Mucosa of descending colon (tissue), 3 donors: ENCODE measurements around the gene ITGAE. TPM values are rescaled to one million over a fixed set of nuclear protein-coding genes. Genes with fewer than 3 reads are reported as not detected.

Experiments
- ATAC-seq: fragments of 200-7000 bp; cut with Tn5 transposase; one replicate; pipeline ENCODE4 v1.9.1; 2020; ENCODE audit warnings: mild to moderate bottlenecking, moderate library complexity
- DNase-seq, 3 donors: peaks; one replicate each; pipeline ENCODE4 v3.0.0-alpha.2; 2020
- H3K36me3 ChIP-seq: fragments of 200-600 bp; one replicate; pipeline ENCODE4 v1.8.0; 2021; ENCODE audit warnings: low read depth, mild to moderate bottlenecking
- H3K4me1 ChIP-seq: fragments of 200-600 bp; one replicate; pipeline ENCODE4 v1.8.0; 2021; ENCODE audit warnings: low read depth, mild to moderate bottlenecking
- H3K4me3 ChIP-seq: fragments of 200-600 bp; one replicate; pipeline ENCODE4 v1.8.0; 2021; ENCODE audit warnings: mild to moderate bottlenecking
- H3K9me3 ChIP-seq: fragments of 200-600 bp; one replicate; pipeline ENCODE4 v1.8.0; 2021; ENCODE audit warnings: mild to moderate bottlenecking
- intact Hi-C, 2 donors: fragments of 100-400 bp; cut with DNase I in 1 of 2; cut with micrococcal nuclease in 1 of 2; formaldehyde crosslinking; loops; one replicate each; pipeline versions ENCODE4 v1.11.0 to v1.11.1; 2022; cut with DNase I, micrococcal nuclease
- total RNA-seq, 3 donors: library from RNA; stranded (reverse); fragmentation: NEBNext Ultra II Directional in 2 of 3; extraction: Animal tissue kit (Norgen Biotek cat#: 25700) in 2 of 3; gene quantifications; one replicate each; pipeline versions ENCODE4 v1.2.1 to v1.2.4, GENCODE V29; 2021 to 2023
- TF ChIP-seq, protein P1 (sequence below): fragments of 200-600 bp; IDR thresholded peaks from one replicate; pipeline ENCODE4 v1.8.0; 2022; ENCODE audit warnings: antibody characterized with exemption, mild to moderate bottlenecking
- donor health status: DM: no; HTN: no; CAD: no; lungs with moderate emphysema.
- donor health status: DM: no; HTN: no; CAD: no.
- donor health status: DM: no; HTN: yes; CAD: no.

Gene ITGAE
- total RNA-seq, 3 donors from 2014 or later, result 17.2 to 24.1 (median 17.6) TPM

DNA sequence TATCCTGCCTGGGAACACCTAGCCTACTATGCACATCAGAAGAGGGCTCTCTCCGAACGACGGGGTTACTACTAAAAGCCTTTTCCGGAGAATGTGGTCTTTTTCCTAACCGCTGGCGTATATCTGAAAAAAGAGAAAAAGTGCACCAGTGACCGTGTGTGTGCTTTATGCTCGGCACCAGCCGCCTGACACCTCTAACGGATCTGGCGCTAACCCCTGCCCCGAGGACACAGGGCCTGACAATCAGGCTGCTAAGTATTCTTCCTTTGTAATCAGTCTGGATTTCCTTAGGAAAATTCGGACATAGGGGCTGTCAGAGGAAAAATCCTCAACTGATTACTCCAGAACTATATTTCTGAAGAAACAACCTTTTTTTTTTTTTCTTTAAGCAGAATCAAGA, 13.4 kb upstream of the ITGAE start:
- H3K36me3 ChIP-seq, result no peaks in the 10 kb centered on the region
- no peaks in the 10 kb centered on the region for H3K9me3 ChIP-seq
- H3K4me1 ChIP-seq, result no peaks in the 10 kb centered on the region
- no peak overlapping the region for H3K4me3 ChIP-seq
- TF ChIP-seq, protein P1, sequence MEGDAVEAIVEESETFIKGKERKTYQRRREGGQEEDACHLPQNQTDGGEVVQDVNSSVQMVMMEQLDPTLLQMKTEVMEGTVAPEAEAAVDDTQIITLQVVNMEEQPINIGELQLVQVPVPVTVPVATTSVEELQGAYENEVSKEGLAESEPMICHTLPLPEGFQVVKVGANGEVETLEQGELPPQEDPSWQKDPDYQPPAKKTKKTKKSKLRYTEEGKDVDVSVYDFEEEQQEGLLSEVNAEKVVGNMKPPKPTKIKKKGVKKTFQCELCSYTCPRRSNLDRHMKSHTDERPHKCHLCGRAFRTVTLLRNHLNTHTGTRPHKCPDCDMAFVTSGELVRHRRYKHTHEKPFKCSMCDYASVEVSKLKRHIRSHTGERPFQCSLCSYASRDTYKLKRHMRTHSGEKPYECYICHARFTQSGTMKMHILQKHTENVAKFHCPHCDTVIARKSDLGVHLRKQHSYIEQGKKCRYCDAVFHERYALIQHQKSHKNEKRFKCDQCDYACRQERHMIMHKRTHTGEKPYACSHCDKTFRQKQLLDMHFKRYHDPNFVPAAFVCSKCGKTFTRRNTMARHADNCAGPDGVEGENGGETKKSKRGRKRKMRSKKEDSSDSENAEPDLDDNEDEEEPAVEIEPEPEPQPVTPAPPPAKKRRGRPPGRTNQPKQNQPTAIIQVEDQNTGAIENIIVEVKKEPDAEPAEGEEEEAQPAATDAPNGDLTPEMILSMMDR, result no peak
- intact Hi-C loops, result no loop called here
- ATAC-seq (no peak), DNase-seq (no peak)

DNA sequence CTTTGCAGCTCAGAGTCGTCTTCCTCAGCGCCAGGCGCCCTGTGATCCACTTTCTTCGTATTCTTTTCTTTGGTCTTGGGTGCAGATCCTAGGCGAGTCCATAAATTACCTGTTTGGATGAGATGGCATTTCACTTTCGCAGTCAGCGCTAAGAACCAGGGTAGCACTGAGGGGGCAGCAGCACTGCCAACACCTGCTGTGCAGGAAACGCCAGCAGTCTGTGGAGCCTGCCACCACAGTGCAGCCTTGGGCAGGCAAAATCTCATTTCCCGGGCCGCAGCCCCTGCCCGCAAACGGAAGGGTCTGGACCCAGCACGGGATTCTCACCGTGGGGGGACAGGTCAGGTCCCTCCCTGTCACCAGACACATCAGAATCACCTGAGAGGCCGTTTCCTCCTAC, 12.2 kb upstream of the ITGAE start:
- Histone ChIP-seq H3K36me3 (no peaks in the 10 kb centered on the region), H3K9me3 (no peaks in the 10 kb centered on the region), H3K4me3 (no peak overlapping the region), H3K4me1 (no peaks in the 10 kb centered on the region)
- intact Hi-C loops, result no loop called here
- ATAC-seq (no peak), DNase-seq (no peak)
- TF ChIP-seq, protein P1, result no peak

DNA sequence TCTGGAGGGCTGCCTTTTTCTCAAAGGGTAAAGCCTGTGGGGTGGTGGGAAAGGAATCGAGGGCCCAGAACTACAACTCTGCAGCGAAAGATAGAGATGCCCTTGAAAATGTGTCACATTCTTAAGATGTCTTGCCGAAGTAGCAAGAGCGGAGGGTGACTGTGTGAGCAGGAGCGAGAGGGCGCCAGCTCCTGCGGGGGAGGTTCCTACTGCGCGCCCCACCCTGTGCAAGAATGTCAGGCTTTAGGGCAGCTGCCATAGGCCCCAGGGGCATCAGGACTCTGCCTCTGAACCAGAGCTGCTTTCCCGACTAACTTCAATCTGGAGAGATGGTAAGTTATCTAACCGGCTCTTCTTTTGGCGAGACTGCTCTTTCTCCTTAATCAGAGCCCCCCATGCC, 11.8 kb upstream of the ITGAE start:
- no peak for ATAC-seq
- DNase-seq, result no peak
- TF ChIP-seq, protein P1, result no peak
- H3K36me3 ChIP-seq, result no peaks in the 10 kb centered on the region
- no peaks in the 10 kb centered on the region for H3K4me1 ChIP-seq
- no peak overlapping the region for H3K4me3 ChIP-seq
- H3K9me3 ChIP-seq, result no peaks in the 10 kb centered on the region
- intact Hi-C loops, result no loop called here

DNA sequence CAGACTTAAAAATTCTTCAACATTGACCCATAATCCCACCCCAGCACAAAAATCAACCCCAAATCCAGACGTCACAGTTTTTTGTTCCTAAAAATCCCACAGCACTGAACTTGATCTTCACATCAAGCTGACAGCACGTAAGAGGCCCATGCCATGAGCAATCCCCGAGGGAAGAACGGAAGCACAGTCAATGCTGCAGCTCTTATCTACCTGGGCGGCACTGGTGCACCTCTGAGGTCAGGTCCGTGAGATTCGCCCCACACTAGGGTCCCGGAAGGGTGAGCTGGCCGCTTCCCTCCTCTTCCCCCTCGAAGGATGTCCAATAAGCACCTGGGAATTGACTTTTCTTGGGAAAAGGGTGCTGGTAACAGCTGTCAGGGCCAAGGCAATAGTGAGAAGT, 11.3 kb upstream of the ITGAE start:
- H3K9me3 ChIP-seq, result no peaks in the 10 kb centered on the region
- TF ChIP-seq, protein P1, result no peak
- H3K4me3 ChIP-seq, result no peak overlapping the region
- H3K4me1 ChIP-seq, result no peaks in the 10 kb centered on the region
- DNase-seq, result no peak
- no peaks in the 10 kb centered on the region for H3K36me3 ChIP-seq
- ATAC-seq, result no peak
- intact Hi-C loops, result no loop called here

DNA sequence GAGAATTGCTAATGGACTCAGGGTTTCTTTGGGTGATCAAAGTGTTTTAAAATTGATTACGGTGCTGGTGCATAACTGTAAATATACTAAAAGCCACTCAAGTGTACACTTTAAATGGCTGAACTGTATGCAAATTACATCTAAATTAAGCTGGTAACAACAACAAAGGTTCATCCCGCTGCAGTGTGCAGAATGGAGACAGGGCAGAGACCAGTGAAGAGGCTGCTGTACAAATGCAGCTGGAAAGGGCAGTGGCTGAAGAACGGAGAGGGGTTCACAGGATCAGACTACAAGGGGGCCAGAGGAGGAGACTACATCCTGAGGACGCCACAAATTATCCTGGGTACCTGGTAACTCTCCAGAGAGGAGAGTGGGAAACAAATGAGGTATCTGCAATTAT, 9.0 kb upstream of the ITGAE start:
- Histone ChIP-seq H3K4me3 (no peak overlapping the region), H3K4me1 (no peaks in the 10 kb centered on the region), H3K36me3 (no peaks in the 10 kb centered on the region), H3K9me3 (no peaks in the 10 kb centered on the region)
- intact Hi-C loops, result no loop called here
- DNase-seq, result no peak
- TF ChIP-seq, protein P1, result no peak
- no peak for ATAC-seq

DNA sequence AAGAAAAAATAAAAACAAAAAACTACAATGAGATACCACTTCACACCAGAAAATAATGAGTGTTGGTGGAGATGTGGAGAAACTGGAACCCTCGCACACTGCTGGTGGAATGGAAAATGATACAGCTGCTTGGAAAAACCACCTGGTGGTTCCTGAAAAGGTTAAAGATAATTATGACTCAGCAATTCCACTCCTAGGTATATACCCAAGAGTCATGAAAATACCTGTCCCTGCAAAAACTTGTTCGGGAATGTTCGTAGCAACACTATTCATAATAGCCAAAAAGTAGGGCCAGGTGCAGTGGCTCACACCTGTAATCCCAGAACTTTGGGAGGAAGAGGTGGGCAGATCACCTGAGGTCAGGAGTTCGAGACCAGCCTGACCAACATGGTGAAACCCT, 8.1 kb upstream of the ITGAE start:
- Histone ChIP-seq H3K36me3 (no peaks in the 10 kb centered on the region), H3K4me3 (no peak overlapping the region), H3K9me3 (no peaks in the 10 kb centered on the region), H3K4me1 (no peaks in the 10 kb centered on the region)
- DNase-seq (no peak), ATAC-seq (no peak)
- intact Hi-C loops, result no loop called here
- TF ChIP-seq, protein P1, result no peak
